ENCODE data around the gene RBM22. TPM values are rescaled to one million over a fixed set of nuclear protein-coding genes. Genes with fewer than 3 reads are reported as not detected.

Gene RBM22
- total and polyA plus RNA-seq, 10 of the 15 experiments (the other 5 are each of a cell fraction or from before 2014, with no cell fraction given) = 26.3 to 66.4 (median 43.0) TPM

GRCh38 chr5:150738862-150739261 is 38.0 kb upstream of the RBM22 start:
- H3K9me3 ChIP-seq (replicated peaks; ENCODE audit: control insufficient read depth, insufficient read depth, low read length) = peaks cover 6% of the 10 kb centered on the region
- peaks cover 27% of the 10 kb centered on the region for H3K79me2 ChIP-seq (ENCODE audit: control insufficient read depth, insufficient read depth, low read length)
- ChIA-PET CTCF (interaction anchor here (0.7 to 1.0 kb wide), 2 partner anchors 80 to 226 kb away, joined by 3 to 4 read pairs; no protein-coding TSS in a partner anchor), SMC1A (ENCODE audit: uncharacterized antibody, unreplicated experiment) (interaction anchor here (1.5 kb wide), 1 partner anchor 13 kb away, joined by 6 read pairs; no protein-coding TSS in a partner anchor), POLR2A (interaction anchor here (2.1 kb wide), 1 partner anchor 14 kb away, joined by 6 read pairs; no protein-coding TSS in a partner anchor), RAD21 (ENCODE audit: unreplicated experiment) (no interaction called here)
- no TSS peak for BruUV-seq (replicated peaks)
- H3K4me2 ChIP-seq (ENCODE audit: control insufficient read depth, insufficient read depth) = no peak overlapping the region
- DNase-seq (ENCODE audit: low read depth, low spot score) (no peak), ATAC-seq (no peak), FAIRE-seq (no peak)
- no peak overlapping the region for H3K27ac ChIP-seq (ENCODE audit: control insufficient read depth, insufficient read depth)
- H3K4me1 ChIP-seq (ENCODE audit: control insufficient read depth, insufficient read depth, low read length) = peaks cover 14% of the 10 kb centered on the region
- peaks cover 2 to 15% of the 10 kb centered on the region in 2 experiments; a peak in 3 of 4 replicates for H3K36me3 ChIP-seq (ENCODE audit: control insufficient read depth in 2 of 2, insufficient read depth in 2 of 2, low read length in 1 of 2)
- H4K20me1 ChIP-seq (ENCODE audit: control insufficient read depth, insufficient read depth) = no peaks in the 10 kb centered on the region
- H3K27me3 ChIP-seq (replicated peaks in 1 of 2; ENCODE audit: control insufficient read depth in 2 of 2, insufficient read depth in 2 of 2, low read length in 1 of 2) = no peaks in the 10 kb centered on the region
- no peak overlapping the region for H3K4me3 ChIP-seq
- intact Hi-C loops (cut with micrococcal nuclease; ENCODE audit: unreplicated experiment) = no loop called here
- WGBS (ENCODE audit: insufficient coverage, insufficient replicate concordance, low lambda C conversion rate, missing lambda C conversion rate) = 81% methylated on average over 7 of the region's 7 CpGs
- H3K9ac ChIP-seq (ENCODE audit: control insufficient read depth, insufficient read depth, low read length) = no peak overlapping the region
- no peak overlapping the region for H2AFZ ChIP-seq (ENCODE audit: control insufficient read depth, low read depth, low read length)
- in situ Hi-C loops (cut with MboI) = no loop called here
- TF ChIP-seq BRCA1 (IDR thresholded peaks at IDR 0.05; ENCODE audit: low read depth, low read length) = no peak
- no peak for TF ChIP-seq BCLAF1 (IDR thresholded peaks at IDR 0.05)
- no peak for TF ChIP-seq TCF3 (IDR thresholded peaks at IDR 0.05; ENCODE audit: borderline replicate concordance, insufficient read depth, low read depth, low read length)
- TF ChIP-seq RELB (IDR thresholded peaks at IDR 0.05; ENCODE audit: low read depth) = no peak
- TF ChIP-seq HDAC6 (IDR thresholded peaks at IDR 0.05; ENCODE audit: unreplicated experiment) = no peak
- no peak for TF ChIP-seq ZNF622 (IDR thresholded peaks at IDR 0.05)
- no peak for TF ChIP-seq ZBTB11 (CRISPR knock-in tag; IDR thresholded peaks at IDR 0.05)
- no peak for TF ChIP-seq EP300 (IDR thresholded peaks at IDR 0.05; ENCODE audit: borderline replicate concordance in 1 of 2, control insufficient read depth in 1 of 2, low read depth in 2 of 2, low read length in 2 of 2)
- TF ChIP-seq NBN (IDR thresholded peaks at IDR 0.05) = no peak
- TF ChIP-seq KLF5 (IDR thresholded peaks at IDR 0.05; ENCODE audit: partially characterized antibody) = no peak
- TF ChIP-seq IKZF2 (IDR thresholded peaks at IDR 0.05) = no peak
- TF ChIP-seq KDM1A (IDR thresholded peaks at IDR 0.05; ENCODE audit: borderline replicate concordance) = no peak
- no peak for TF ChIP-seq CEBPB (IDR thresholded peaks at IDR 0.05; ENCODE audit: borderline replicate concordance in 1 of 2, low read depth in 2 of 2, low read length in 2 of 2)
- TF ChIP-seq EGR1 (IDR thresholded peaks at IDR 0.05; ENCODE audit: borderline replicate concordance in 1 of 2, low read depth in 2 of 2, low read length in 2 of 2) = no peak
- TF ChIP-seq NFIC (IDR thresholded peaks at IDR 0.05; ENCODE audit: low read depth, low read length) = no peak
- TF ChIP-seq MEF2A (IDR thresholded peaks at IDR 0.05; ENCODE audit: insufficient read depth, low read depth, low read length) = no peak
- no peak for TF ChIP-seq SIN3A (IDR thresholded peaks at IDR 0.05; ENCODE audit: low read depth, low read length)
